Measurements from ENCODE around the gene FLNB.

The FLNB gene

DNA sequence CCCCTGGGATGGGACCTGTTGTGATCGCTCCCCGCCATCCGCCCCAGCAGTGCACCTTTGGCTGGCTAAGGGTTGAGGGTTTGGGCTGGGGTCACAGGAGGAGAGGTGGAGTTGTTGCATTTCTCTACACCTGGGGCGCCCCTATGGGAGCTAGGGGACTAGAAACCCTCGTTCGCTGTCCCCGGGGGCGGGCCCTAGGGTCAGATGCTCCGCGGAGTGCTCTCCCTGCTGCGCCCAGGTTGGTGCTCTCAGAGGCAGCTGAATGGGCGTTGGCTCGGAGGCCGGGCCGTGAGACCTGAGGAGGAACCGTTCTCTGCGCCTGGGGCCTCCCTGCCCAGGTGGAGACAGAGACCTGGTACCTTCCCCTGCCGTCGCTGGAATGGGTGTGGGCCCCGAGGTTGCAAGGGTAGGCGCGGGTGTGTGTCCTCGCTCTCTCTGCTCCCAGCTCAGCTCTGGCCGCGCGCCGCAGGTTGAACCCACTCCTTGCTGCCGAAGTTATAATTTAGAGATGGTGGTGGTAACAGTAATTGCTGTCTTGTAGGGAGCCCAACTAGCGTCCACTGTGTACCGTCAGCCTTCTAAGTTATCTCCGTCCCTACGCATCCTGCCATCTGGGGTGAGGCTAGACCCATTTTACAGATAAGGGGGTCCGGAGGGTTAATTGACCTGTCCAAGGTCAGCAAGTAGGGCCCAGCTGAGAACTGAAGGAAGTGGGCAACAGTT, 965 bp downstream of the FLNB start:
- no peak for DNase-seq (ENCODE audit: low read depth)

DNA sequence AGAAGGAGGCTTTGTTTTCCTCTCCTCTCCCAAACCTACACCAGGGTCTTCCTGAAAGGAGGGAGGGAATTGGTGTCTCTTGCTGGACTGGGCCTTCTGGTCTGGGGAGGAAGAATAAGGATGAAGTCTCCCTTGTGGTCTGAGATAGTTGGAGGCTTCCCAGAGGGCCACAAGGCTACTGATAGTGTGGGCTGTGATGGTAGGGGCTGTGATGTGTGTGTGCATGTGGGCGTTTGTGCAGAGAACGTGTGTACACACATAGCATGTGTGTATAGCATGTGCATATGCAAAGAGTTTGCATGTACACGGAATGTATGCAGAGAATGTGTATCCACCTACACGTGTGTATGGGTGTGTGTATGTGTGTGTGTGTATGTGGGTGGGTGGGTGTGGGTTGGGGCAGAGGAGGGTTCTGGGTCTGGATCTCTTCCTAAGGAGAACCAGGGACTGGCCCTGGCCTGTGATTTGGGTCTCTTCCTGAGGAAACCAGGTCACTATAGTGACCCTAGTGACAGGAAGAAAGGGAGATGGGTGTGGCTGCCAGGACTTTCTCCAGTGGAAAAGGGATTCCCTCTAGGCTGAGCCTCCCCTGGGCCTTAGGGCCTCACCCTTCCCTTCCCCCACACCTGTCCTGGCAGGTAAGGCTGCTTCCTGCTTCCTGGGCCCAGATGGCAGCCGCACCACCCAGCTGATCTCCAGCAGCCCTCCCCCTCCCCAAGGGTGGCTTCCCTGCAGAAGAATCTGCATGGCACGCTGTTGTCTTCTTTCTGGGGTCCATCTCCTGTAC, 1.7 kb downstream of the FLNB start:
- no peak for DNase-seq (ENCODE audit: low read depth)

- DNase-seq (ENCODE audit: low read depth), result no peak
Observed at GRCh38 chr3:58010562-58010961, 2.3 kb downstream of the FLNB start.

DNA sequence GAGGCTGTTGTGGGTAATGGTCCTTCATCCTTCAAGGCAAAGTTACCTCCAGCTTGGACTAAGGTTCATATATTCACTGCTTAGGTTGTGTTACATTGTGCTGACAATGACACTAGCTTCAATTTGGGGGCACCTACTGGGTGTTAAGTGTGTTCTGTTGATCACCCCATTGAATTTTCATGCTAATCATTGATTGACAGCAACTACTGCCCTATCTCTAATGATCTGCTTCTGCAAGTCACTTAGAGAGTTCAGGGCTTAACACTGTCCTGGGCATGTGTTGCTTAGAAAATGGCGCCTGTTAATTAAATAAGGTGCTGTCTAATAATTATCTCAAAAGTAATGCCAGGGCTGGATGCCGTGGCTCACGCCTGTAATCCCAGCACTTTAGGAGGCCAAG, 3.4 kb downstream of the FLNB start:
- DNase-seq (ENCODE audit: low read depth), result no peak

- no peak for DNase-seq (ENCODE audit: low read depth)
Observed at GRCh38 chr3:58012302-58012701, 4.1 kb downstream of the FLNB start.

DNA sequence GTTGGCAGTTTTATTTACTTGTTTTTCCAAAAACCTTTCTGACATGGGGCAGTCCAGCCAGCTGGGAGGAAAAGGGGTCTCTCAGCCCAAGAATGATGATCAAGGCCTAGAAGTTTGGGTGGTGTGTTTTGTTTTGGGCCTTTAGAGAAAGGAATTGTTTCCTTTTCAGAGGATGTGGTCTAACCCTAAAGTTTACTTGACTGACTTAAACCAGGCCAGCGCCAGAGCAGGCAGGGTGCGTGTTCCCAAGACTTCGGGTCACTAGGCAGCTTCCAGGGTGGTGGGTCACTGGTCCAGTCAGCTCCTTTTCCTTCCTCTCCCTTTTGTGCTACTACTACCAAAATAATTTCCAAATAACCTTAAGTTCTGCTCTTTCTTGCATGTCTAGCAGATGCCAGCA, 4.9 kb downstream of the FLNB start:
- DNase-seq (ENCODE audit: low read depth), result no peak

DNA sequence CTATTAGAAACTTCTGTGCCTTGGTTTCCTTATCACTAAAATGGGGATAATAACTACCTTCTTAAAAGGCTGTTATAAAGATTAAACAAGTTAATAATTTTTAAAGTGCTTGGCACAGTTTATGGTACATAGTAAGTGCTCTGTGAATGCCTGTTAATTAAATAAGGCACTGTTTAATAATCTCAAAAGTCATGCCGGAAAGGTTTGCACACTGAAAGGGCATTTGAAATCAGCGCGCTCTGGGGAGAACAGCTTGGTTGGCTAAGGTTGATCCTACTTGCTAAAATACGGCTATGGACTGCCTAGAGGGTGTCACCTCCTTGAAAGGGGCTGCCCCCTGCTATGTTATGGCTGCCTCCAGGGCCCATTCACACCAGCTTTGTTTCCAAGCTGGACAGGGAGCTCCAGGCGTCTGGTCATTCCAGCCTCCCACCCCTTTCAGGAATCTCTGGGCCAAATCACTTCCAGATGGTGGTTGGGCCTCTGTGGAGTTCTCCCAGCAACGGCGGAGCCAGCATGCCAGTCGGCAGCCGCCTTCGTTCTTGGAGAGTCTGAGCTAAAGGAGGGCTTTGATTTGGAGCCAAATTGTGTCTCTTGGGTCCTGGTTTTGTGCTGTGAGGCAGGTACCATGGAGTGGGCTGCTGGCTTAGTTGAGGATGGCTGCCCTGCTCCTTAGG, 5.9 kb downstream of the FLNB start:
- peak; percentile 92 for DNase-seq (ENCODE audit: low read depth)

GRCh38 chr3:58015520-58015915, 7.3 kb downstream of the FLNB start:
- DNase-seq (ENCODE audit: low read depth), result no peak

DNA sequence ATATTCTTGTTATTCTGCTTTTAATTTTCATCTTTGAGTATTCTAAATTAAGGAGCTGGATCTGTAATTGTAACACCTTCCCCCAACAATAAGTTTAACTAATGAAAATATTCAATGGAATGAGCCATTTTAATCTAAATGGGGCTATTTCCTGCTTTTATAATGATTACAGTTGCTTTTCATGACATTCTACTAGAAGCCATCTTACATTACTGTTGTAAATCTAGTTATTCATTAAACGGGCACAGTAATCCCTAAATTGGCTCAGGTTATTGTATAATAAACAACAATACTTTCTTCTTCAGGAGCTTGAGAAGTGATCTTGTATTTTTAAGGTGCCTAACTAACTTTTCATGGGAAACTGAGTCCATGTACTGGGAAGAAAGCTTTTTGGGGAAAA, 8.5 kb downstream of the FLNB start:
- no peak for DNase-seq (ENCODE audit: low read depth)

DNA sequence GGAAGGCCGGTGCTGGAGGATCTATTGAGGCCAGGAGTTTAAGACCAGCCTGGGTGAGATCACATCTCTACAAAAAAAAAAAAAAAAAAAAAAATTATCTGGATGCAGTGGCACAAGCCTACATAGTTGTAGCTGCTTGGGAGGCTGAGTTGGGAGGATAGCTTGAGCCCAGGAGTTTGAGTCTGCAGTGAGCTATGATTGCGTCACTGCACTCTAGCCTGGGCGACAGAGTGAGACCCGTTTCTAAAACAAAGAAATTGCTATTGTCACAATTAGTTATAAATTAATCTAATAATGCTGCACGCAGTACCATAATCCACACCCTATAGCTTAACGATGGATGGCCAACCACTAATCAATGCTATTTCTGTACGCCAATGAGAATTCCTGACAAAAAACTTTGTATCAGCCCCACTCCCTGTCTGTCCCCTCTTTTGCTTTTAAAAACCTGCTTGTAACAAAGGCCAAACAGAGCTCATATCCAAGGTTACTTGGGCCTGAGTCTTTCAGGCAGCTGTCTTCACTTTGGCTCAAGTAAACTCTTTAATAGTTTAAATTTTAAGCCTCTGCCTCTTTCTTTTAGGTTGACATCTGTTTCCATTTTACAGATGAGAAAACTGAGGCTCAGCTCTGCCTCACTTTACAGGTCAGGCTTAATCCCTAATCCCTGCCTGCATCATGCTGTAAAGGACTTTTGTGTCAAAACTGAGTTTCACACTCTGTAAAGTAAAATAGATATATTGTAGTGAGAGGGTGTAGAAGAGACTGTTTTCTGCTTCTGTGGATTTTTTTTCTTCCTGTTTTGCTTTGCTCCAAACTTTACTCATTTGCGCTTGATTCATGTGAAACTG, 10.9 kb downstream of the FLNB start:
- no peak for DNase-seq (ENCODE audit: low read depth)

- no peak for DNase-seq (ENCODE audit: low read depth)
Observed at GRCh38 chr3:58020783-58021071, 12.5 kb downstream of the FLNB start.

- DNase-seq (ENCODE audit: low read depth), result no peak
Observed at GRCh38 chr3:58021072-58021959, 13.1 kb downstream of the FLNB start.

DNA sequence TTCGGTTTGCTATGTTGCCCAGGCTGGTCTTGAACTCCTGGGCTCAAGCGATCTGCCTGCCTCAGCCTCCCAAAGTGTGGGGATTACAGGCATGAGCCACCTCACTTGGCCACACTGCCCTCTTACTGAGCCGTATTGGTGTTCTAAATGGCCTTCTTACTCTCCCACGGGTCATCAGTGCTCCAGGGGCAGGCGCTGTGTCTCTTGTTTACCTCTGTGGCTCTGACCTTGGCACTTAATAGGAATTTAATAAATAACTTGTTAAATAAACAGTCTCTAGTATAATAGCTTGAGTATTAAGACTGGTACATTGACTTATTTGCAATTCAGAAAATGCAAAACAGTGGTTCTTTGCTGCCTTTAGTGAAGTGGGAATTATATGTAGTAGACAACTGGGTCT, 13.7 kb downstream of the FLNB start:
- DNase-seq (ENCODE audit: low read depth), result no peak

- no peak for DNase-seq (ENCODE audit: low read depth)
Observed at GRCh38 chr3:58022490-58022889, 14.3 kb downstream of the FLNB start.

DNA sequence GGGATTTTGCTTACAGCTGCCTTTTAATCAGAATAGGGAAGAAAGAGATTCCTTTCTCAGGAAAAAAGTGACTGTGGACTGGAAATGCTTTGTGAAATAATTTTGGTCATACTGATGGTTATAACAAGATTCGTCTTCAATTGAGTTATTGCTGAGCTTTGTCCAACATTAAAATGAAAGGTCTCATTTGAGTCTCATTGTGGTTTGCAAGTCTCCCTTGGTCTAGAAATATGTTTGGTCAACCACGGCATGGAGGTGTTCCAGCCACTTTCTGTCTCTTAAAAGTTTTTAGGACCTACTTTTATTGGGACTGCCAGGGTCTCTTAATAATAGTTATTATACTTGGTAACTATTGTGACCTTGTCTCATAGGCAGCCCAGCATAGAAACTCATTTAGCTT, 15.3 kb downstream of the FLNB start:
- no peak for DNase-seq (ENCODE audit: low read depth)

- DNase-seq (ENCODE audit: low read depth), result no peak
Observed at GRCh38 chr3:58025406-58025805, 17.2 kb downstream of the FLNB start.

- no peak for DNase-seq (ENCODE audit: low read depth)
Observed at GRCh38 chr3:58025837-58026569, 17.8 kb downstream of the FLNB start.

GRCh38 chr3:58026598-58026997, 18.4 kb downstream of the FLNB start:
- no peak for DNase-seq (ENCODE audit: low read depth)

GRCh38 chr3:58027704-58028317, 19.6 kb downstream of the FLNB start:
- DNase-seq (ENCODE audit: low read depth), result no peak

DNA sequence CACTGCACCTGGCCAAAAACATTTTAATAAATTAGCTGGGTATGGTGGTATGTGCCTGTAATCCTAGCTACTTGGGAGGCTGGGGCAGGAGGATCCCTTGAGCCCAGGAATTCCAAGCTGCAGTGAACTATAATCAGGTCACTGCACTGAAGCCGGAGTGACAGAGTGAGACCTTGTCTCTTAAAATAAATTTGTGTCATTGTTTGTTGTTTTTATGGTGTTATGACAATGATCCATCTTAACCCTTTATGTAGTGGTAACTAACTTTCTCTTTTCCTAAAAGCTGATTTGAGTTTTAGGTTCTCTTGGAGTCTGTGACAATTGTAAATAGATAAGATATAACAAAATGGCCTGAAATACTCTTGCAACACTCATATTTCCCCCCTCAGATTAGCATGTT, 20.7 kb downstream of the FLNB start:
- no peak for DNase-seq (ENCODE audit: low read depth)

Measured in fibroblast of the conjunctiva (primary cell).